Body of pancreas (tissue), 4 donors: ENCODE measurements around the gene GPATCH2. TPM values are rescaled to one million over a fixed set of nuclear protein-coding genes. Genes with fewer than 3 reads are reported as not detected.
"Not testable (repeated sequence)": the region's sequence is repeated elsewhere in the genome, so short reads cannot be mapped to it uniquely, and the experiment has no call there.

ENCODE experiments used
- ATAC-seq: fragments of 150-250 bp; one replicate; pipeline ENCODE4 v1.9.1; 2016
- DNase-seq, 4 donors: peaks; one replicate each; pipeline ENCODE4 v3.0.0-alpha.2; 2019
- H3K27ac ChIP-seq, 4 donors: fragments of 200-600 bp; sonication (generic); 1 replicate in 3 of 4; 2 replicates in 1 of 4; pipeline versions ENCODE4 v1.5.1 to v1.6.1; 2016 to 2019; ENCODE audit warnings: mild to moderate bottlenecking in 1 of 4, mixed read lengths in 1 of 4, moderate library complexity in 1 of 4
- H3K27me3 ChIP-seq, 2 donors: fragments of 200-600 bp; sonication (generic); one replicate each; pipeline ENCODE4 v1.6.0; 2016; ENCODE audit warnings: mild to moderate bottlenecking in 1 of 2
- H3K36me3 ChIP-seq, 2 donors: fragments of 200-600 bp; sonication (generic); replicated peaks in 1 of 2; 2 replicates each; pipeline ENCODE4 v1.5.1; 2016; ENCODE audit warnings: low read depth in 2 of 2; ENCODE audit not compliant: insufficient read depth in 1 of 2
- H3K4me1 ChIP-seq: fragments of 200-600 bp; sonication (generic); one replicate; pipeline ENCODE4 v1.6.0; 2016
- H3K4me3 ChIP-seq, 2 donors: fragments of 200-600 bp; sonication (generic); 1 replicate in 1 of 2; 2 replicates in 1 of 2; pipeline ENCODE4 v1.5.1; 2016 to 2019
- H3K9me3 ChIP-seq, 3 donors: fragments of 200-600 bp; sonication (generic); 1 replicate in 2 of 3; 2 replicates in 1 of 3; pipeline ENCODE4 v1.5.1; 2016
- POLR2A ChIP-seq, 3 donors: fragments of 450-650 bp; IDR thresholded peaks; one replicate each; pipeline ENCODE4 v1.6.1; 2016; ENCODE audit warnings: antibody characterized with exemption in 3 of 3, mild to moderate bottlenecking in 2 of 3
- WGBS, 2 donors: methylation state at CpG; one replicate each; pipeline ENCODE4 v1.1.5; 2017; 5-methylcytosine and 5-hydroxymethylcytosine counted together
- intact Hi-C: fragments of 100-400 bp; cut with DNase I; formaldehyde crosslinking; loops from one replicate; pipeline ENCODE4 v1.15.1; 2023
- total RNA-seq, 2 donors: library from RNA; depleted of rRNA; stranded (reverse); fragments of >200 nt; gene quantifications; one replicate each; pipeline ENCODE4 v1.1.0, GENCODE V29; 2016
- TF ChIP-seq, protein P1 (sequence below), 7 experiments: fragments of 450-650 bp in 4 of 7; fragments of 200-600 bp in 3 of 7; sonication (generic) in 3 of 7; IDR thresholded peaks; one replicate each; pipeline ENCODE4 v1.5.1; 2016 to 2019; ENCODE audit warnings: antibody characterized with exemption in 7 of 7

Gene GPATCH2
- total RNA-seq, 2 donors from 2014 or later: 9.6 to 32.0 TPM

DNA sequence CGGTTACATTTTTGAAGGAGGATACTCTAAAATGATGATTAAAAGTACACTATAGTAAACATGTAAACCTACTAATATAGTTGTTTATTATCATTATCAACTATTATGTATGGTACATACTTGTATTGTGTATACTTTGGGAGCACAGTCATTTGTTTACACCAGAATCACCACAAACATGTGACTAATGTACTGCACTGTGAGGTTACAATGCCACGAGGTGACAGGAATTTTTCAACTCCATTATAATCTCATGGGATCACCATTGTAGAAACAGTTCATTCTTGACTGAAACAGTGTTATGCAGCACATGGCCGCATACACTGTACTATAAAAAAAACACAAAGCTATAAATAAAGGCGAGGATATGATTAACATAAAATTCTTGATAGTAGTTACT is 44.3 kb downstream of the GPATCH2 start:
- no peaks in the 10 kb centered on the region for H3K36me3 ChIP-seq
- no peaks in the 10 kb centered on the region for H3K4me1 ChIP-seq
- H3K4me3 ChIP-seq: no peak overlapping the region
- WGBS, 2 donors: 79 to 88% methylated on average over 4 of the region's 4 CpGs
- TF ChIP-seq, protein P1, sequence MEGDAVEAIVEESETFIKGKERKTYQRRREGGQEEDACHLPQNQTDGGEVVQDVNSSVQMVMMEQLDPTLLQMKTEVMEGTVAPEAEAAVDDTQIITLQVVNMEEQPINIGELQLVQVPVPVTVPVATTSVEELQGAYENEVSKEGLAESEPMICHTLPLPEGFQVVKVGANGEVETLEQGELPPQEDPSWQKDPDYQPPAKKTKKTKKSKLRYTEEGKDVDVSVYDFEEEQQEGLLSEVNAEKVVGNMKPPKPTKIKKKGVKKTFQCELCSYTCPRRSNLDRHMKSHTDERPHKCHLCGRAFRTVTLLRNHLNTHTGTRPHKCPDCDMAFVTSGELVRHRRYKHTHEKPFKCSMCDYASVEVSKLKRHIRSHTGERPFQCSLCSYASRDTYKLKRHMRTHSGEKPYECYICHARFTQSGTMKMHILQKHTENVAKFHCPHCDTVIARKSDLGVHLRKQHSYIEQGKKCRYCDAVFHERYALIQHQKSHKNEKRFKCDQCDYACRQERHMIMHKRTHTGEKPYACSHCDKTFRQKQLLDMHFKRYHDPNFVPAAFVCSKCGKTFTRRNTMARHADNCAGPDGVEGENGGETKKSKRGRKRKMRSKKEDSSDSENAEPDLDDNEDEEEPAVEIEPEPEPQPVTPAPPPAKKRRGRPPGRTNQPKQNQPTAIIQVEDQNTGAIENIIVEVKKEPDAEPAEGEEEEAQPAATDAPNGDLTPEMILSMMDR (IDR thresholded peaks at IDR 0.05): no peak
- no peak for TF ChIP-seq POLR2A (IDR thresholded peaks at IDR 0.05)
- no peak for ATAC-seq
- no peak for DNase-seq
- no peaks in the 10 kb centered on the region for H3K9me3 ChIP-seq
- no peak overlapping the region for H3K27ac ChIP-seq
- no peaks in the 10 kb centered on the region for H3K27me3 ChIP-seq
- intact Hi-C loops: no loop called here

DNA sequence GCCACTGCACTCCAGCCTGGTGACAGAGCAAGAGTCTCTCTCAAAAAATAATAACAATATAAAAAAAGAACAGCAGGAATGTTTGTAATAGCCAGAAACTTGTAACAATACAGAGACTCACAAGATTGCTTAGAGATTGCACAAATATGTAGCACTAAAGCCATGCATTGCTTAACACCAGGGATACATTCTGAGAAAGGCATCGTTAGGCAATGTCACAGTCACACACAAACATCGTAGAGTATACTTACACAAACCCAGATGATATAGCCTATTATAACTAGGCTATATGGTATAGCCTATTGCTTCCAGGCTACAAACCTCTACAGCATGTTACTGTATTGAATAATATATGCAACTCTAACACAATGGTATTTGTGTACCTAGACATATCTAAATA is 45.3 kb downstream of the GPATCH2 start:
- ATAC-seq: no peak
- Histone ChIP-seq H3K27me3 (no peaks in the 10 kb centered on the region), H3K4me1 (no peaks in the 10 kb centered on the region), H3K36me3 (no peaks in the 10 kb centered on the region), H3K9me3 (no peaks in the 10 kb centered on the region), H3K4me3 (no peak overlapping the region), H3K27ac (no peak overlapping the region)
- TF ChIP-seq POLR2A (IDR thresholded peaks at IDR 0.05): no peak
- TF ChIP-seq, protein P1 (IDR thresholded peaks at IDR 0.05): no peak
- intact Hi-C loops: no loop called here
- DNase-seq: no peak
- 86 to 98% methylated on average over 2 of the region's 2 CpGs for WGBS, 2 donors

DNA sequence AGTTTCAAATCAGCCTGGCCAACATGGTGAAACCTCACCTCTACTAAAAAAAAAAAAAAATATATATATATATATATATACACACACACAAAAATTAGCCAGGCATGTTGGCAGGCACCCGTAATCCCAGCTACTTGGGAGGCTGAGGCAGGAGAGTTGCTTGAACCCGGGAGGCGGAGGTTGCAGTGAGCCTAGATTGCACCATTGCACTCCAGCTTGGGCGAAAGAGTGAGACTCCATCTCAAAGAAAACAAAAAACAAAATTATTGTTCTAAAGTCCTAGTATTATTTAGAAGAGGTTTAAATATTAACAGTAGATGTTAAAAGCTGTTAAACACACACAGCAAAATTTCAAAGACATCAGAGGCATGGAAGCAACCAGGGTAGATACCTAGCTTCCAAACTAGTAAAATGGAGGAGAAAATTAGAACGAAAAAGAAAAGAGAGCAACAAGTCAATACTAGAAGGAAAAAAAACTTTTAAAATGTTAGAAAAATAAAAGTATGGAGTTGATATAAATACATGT is 46.5 kb downstream of the GPATCH2 start:
- H3K9me3 ChIP-seq, H3K27me3 ChIP-seq, DNase-seq, intact Hi-C loops, H3K36me3 ChIP-seq, H3K27ac ChIP-seq, H3K4me3 ChIP-seq, H3K4me1 ChIP-seq, ATAC-seq: not testable (repeated sequence)
- WGBS, 2 donors: 96 to 97% methylated on average over 5 of the region's 5 CpGs

DNA sequence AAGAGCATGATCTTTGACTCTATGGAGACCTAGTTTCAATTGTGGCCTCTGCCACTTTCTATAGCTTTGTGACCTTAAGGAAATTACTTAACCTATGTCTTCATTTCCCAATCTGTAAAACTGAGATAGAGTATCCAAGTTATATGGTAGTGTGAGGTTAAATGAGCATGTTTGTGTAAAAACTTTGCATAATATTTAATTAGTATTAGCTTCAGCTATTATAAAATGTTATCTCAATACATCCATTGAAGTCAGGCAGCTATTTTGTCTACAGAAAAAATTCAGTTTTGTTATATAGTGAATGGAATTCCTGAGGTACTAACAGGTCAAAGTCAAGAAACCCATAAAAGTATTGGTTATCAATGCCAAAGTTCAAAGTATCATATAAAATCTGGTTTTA is 53.6 kb downstream of the GPATCH2 start:
- intact Hi-C loops: no loop called here
- H3K27me3 ChIP-seq: no peaks in the 10 kb centered on the region
- no peak overlapping the region for H3K4me3 ChIP-seq
- no peaks in the 10 kb centered on the region for H3K36me3 ChIP-seq
- no peak overlapping the region for H3K27ac ChIP-seq
- H3K9me3 ChIP-seq: no peaks in the 10 kb centered on the region
- peaks cover 9% of the 10 kb centered on the region for H3K4me1 ChIP-seq
- no peak for TF ChIP-seq POLR2A (IDR thresholded peaks at IDR 0.05)
- TF ChIP-seq, protein P1 (IDR thresholded peaks at IDR 0.05): no peak
- ATAC-seq (no peak), DNase-seq (no peak)

DNA sequence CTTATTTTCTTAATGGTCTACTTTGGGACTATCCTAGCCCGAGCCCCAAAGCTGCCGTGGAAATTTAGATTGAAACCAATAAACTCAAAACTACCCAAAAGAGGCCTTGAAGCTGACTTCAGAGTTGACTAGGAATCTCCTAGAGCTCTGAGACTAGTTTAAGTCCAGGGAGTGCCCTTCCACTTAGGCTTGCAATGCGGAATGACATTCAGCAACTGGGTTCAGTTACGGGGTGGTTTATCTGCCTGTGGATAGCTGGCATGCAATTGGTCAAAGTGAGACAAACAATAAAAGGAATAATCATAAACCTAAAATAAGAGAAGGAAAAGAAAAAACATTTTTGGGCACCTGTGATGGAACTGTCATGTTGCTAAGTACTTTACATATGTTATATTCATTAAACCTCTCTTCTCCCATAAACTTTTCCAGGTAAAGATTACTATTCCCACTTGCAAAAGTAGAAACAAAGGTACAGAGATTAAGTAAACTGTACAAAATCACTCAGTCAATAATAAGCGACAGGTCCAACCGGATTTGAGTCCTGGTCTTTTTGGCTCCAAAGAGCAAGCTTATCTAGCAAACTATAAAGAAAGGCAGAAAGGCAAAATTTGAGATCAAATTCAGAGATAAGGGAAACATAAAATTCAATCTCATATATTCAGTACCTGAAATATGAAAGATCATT is 56.5 kb downstream of the GPATCH2 start:
- ATAC-seq: no peak
- 65 to 68% methylated on average over 6 of the region's 6 CpGs for WGBS, 2 donors
- intact Hi-C loops: no loop called here

More for the DNA sequence above, 56.5 kb downstream of the GPATCH2 start:
- H3K9me3 ChIP-seq: no peaks in the 10 kb centered on the region
- no peaks in the 10 kb centered on the region for H3K36me3 ChIP-seq
- H3K27ac ChIP-seq: no peak overlapping the region
- no peak for DNase-seq
- TF ChIP-seq, protein P1 (IDR thresholded peaks at IDR 0.05): no peak
- no peak for TF ChIP-seq POLR2A (IDR thresholded peaks at IDR 0.05)
- no peaks in the 10 kb centered on the region for H3K27me3 ChIP-seq
- peaks cover 9% of the 10 kb centered on the region for H3K4me1 ChIP-seq
- H3K4me3 ChIP-seq: no peak overlapping the region
